A673 (cell line): ENCODE data around the gene MKS1.

ENCODE experiments used
- CTCF ChIP-seq: fragments of 300-800, 200-600 bp; sonication (generic); conservative IDR thresholded peaks from 2 replicates; pipeline ENCODE4 v1.5.1; 2017; ENCODE audit warnings: low read depth, mild to moderate bottlenecking, antibody characterized with exemption, low read length, moderate library complexity, mixed read lengths
- EZH2 ChIP-seq: fragments of 200-600 bp; sonication (generic); IDR thresholded peaks from 2 replicates; pipeline ENCODE4 v1.6.1; 2017; ENCODE audit warnings: borderline replicate concordance, low read depth, mild to moderate bottlenecking, mixed read lengths, antibody characterized with exemption, low read length; ENCODE audit not compliant: poor library complexity, severe bottlenecking

- no peak for TF ChIP-seq CTCF
- no peak for TF ChIP-seq EZH2
Observed at GRCh38 chr17:58187675-58188074, 31.4 kb downstream of the MKS1 start.
